Smooth muscle cell (in vitro differentiated cells): ENCODE measurements around the gene PRELP. TPM values are rescaled to one million over a fixed set of nuclear protein-coding genes. Genes with fewer than 3 reads are reported as not detected.
A peak's percentile ranks its signal among the peaks of the same experiment; 100 is the strongest.

Source experiments
- DNase-seq: peaks from one replicate; lab custom pipeline; 2025; ENCODE audit not compliant: unreplicated experiment; lab: John Stamatoyannopoulos, UW
- H2AFZ ChIP-seq: fragments of 200-600 bp; sonication (generic); 2 replicates; pipeline ENCODE4 v1.6.0; 2016; ENCODE audit warnings: antibody characterized with exemption, low read depth, mild to moderate bottlenecking
- H3F3A ChIP-seq: fragments of 200-600 bp; sonication (generic); 2 replicates; pipeline ENCODE4 v1.6.0; 2017; ENCODE audit warnings: antibody characterized with exemption, low read depth
- H3K27ac ChIP-seq: fragments of 200-600 bp; sonication (generic); 2 replicates; pipeline ENCODE4 v1.5.1; 2016; ENCODE audit warnings: low read depth, mild to moderate bottlenecking
- H3K27me3 ChIP-seq: fragments of 200-600 bp; sonication (generic); 2 replicates; pipeline ENCODE4 v1.6.1; 2016; ENCODE audit warnings: low read depth, mild to moderate bottlenecking
- H3K36me3 ChIP-seq: fragments of 200-600 bp; sonication (generic); 2 replicates; pipeline ENCODE4 v1.5.1; 2016; ENCODE audit warnings: low read depth
- H3K4me1 ChIP-seq: fragments of 200-600 bp; sonication (generic); 2 replicates; pipeline ENCODE4 v1.5.1; 2016; ENCODE audit warnings: low read depth
- H3K4me2 ChIP-seq: fragments of 200-600 bp; sonication (generic); 2 replicates; pipeline ENCODE4 v1.6.0; 2016; ENCODE audit warnings: mild to moderate bottlenecking
- H3K4me3 ChIP-seq: fragments of 200-600 bp; sonication (generic); 2 replicates; pipeline ENCODE4 v1.5.1; 2016; ENCODE audit warnings: mild to moderate bottlenecking
- H3K79me2 ChIP-seq: fragments of 200-600 bp; sonication (generic); 2 replicates; pipeline ENCODE4 v1.6.0; 2016; ENCODE audit warnings: low read depth, mild to moderate bottlenecking
- H3K9ac ChIP-seq: fragments of 200-600 bp; sonication (generic); 2 replicates; pipeline ENCODE4 v1.6.0; 2016; ENCODE audit warnings: low read depth
- H3K9me3 ChIP-seq: fragments of 200-600 bp; sonication (generic); replicated peaks from 2 replicates; pipeline ENCODE4 v1.5.1; 2016; ENCODE audit warnings: low read depth
- H4K20me1 ChIP-seq: fragments of 200-600 bp; sonication (generic); 2 replicates; pipeline ENCODE4 v1.6.0; 2016; ENCODE audit warnings: low read depth
- CTCF ChIP-seq: fragments of 200-600 bp; sonication (generic); IDR thresholded peaks from 2 replicates; pipeline ENCODE4 v1.5.1; 2017; ENCODE audit warnings: borderline replicate concordance, mild to moderate bottlenecking, antibody characterized with exemption; ENCODE audit not compliant: insufficient read depth, poor library complexity, severe bottlenecking
- WGBS: methylation state at CpG from one replicate; pipeline ENCODE4 v1.1.7; 2016; ENCODE audit warnings: low lambda C conversion rate; 5-methylcytosine and 5-hydroxymethylcytosine counted together
- polyA plus RNA-seq: library from polyadenylated mRNA; unstranded; fragments of >200 nt; fragmentation: Nextera tagmentation; extraction: Ambion mirVana; gene quantifications from 2 replicates; pipeline ENCODE4 v1.2.1, GENCODE V29; 2016
- total RNA-seq: library from RNA; depleted of rRNA; stranded (reverse); fragments of >200 nt; gene quantifications from 2 replicates; pipeline ENCODE4 v1.2.3, GENCODE V29; 2014

The PRELP gene
- total and polyA plus RNA-seq, 2 experiments from 2014 or later, result 0.04 to 2.1 TPM

GRCh38 chr1:203448521-203449061 is 27.0 kb upstream of the PRELP start:
- no peak overlapping the region for H3K4me3 ChIP-seq
- peak overlapping the region; percentile 13 for H3K9ac ChIP-seq
- peaks cover 15% of the 10 kb centered on the region for H3K4me1 ChIP-seq
- no peaks in the 10 kb centered on the region for H4K20me1 ChIP-seq
- H3K4me2 ChIP-seq, result peak overlapping the region; percentile 42
- H3K79me2 ChIP-seq, result no peaks in the 10 kb centered on the region
- no peaks in the 10 kb centered on the region for H3K36me3 ChIP-seq
- H3K27me3 ChIP-seq, result no peaks in the 10 kb centered on the region
- H2AFZ ChIP-seq, result peak overlapping the region; percentile 56
- no peak for DNase-seq
- H3F3A ChIP-seq, result peaks cover 7% of the 10 kb centered on the region
- no peaks in the 10 kb centered on the region for H3K9me3 ChIP-seq
- H3K27ac ChIP-seq, result peak overlapping the region; percentile 79
- 4% methylated on average over 9 of the region's 9 CpGs for WGBS
- no peak for TF ChIP-seq CTCF

GRCh38 chr1:203450001-203450400 is 25.6 kb upstream of the PRELP start:
- Histone ChIP-seq H3K79me2 (no peaks in the 10 kb centered on the region), H3F3A (peaks cover 7% of the 10 kb centered on the region), H3K9me3 (no peaks in the 10 kb centered on the region), H3K27me3 (no peaks in the 10 kb centered on the region), H3K4me3 (no peak overlapping the region), H3K4me1 (peaks cover 15% of the 10 kb centered on the region), H4K20me1 (no peaks in the 10 kb centered on the region), H3K27ac (peak overlapping the region; percentile 79), H3K36me3 (no peaks in the 10 kb centered on the region), H3K4me2 (peak overlapping the region; percentile 42), H2AFZ (peak overlapping the region; percentile 12), H3K9ac (no peak overlapping the region)
- no peak for DNase-seq
- WGBS, result 32% methylated on average over 1 of the region's 1 CpG
- no peak for TF ChIP-seq CTCF

- H3K27ac ChIP-seq, result peak overlapping the region; percentile 79
Measured at GRCh38 chr1:203450479-203451149, 25.0 kb upstream of the PRELP start.

More at GRCh38 chr1:203450479-203451149, 25.0 kb upstream of the PRELP start:
- H3K36me3 ChIP-seq, result no peaks in the 10 kb centered on the region
- H3K79me2 ChIP-seq, result no peaks in the 10 kb centered on the region
- no peak overlapping the region for H3K4me3 ChIP-seq
- no peak for TF ChIP-seq CTCF
- H3K27me3 ChIP-seq, result no peaks in the 10 kb centered on the region
- DNase-seq, result no peak
- H3K9me3 ChIP-seq, result no peaks in the 10 kb centered on the region
- peaks cover 7% of the 10 kb centered on the region for H3F3A ChIP-seq
- H3K9ac ChIP-seq, result no peak overlapping the region
- H3K4me1 ChIP-seq, result peaks cover 20% of the 10 kb centered on the region
- no peak overlapping the region for H3K4me2 ChIP-seq
- WGBS, result 79% methylated on average over 17 of the region's 17 CpGs
- H2AFZ ChIP-seq, result peak overlapping the region; percentile 12
- H4K20me1 ChIP-seq, result no peaks in the 10 kb centered on the region
